Vagina (tissue), 2 donors: Measurements from ENCODE around the gene CPLX1. TPM values are rescaled to one million over a fixed set of nuclear protein-coding genes. Genes with fewer than 3 reads are reported as not detected.

Experiments used
- DNase-seq, 2 donors: peaks; one replicate each; pipeline ENCODE4 v3.0.0-alpha.2; 2017; ENCODE audit errors: extremely low spot score in 2 of 2
- H3K27ac ChIP-seq: fragments of 200-600 bp; sonication (generic); one replicate; pipeline ENCODE4 v1.5.1; 2019
- H3K27me3 ChIP-seq: fragments of 200-600 bp; sonication (generic); one replicate; pipeline ENCODE4 v1.5.1; 2019
- H3K36me3 ChIP-seq, 2 donors: fragments of 200-600 bp; sonication (generic); one replicate each; pipeline ENCODE4 v1.5.1; 2017 to 2019
- H3K4me1 ChIP-seq: fragments of 200-600 bp; sonication (generic); one replicate; pipeline ENCODE4 v1.5.1; 2019
- H3K4me3 ChIP-seq, 2 donors: fragments of 200-600 bp; sonication (generic); 1 replicate in 1 of 2; 2 replicates in 1 of 2; pipeline ENCODE4 v1.5.1; 2016 to 2019
- H3K9me3 ChIP-seq: fragments of 200-600 bp; sonication (generic); one replicate; pipeline ENCODE4 v1.5.1; 2019
- CTCF ChIP-seq, 3 experiments: fragments of 450-650 bp in 2 of 3; fragments of 200-600 bp in 1 of 3; sonication (generic) in 1 of 3; IDR thresholded peaks; one replicate each; pipeline ENCODE4 v1.5.1; 2017 to 2019; ENCODE audit warnings: antibody characterized with exemption in 3 of 3, mild to moderate bottlenecking in 2 of 3, moderate library complexity in 2 of 3
- POLR2A ChIP-seq, 2 donors: fragments of 450-650 bp; IDR thresholded peaks; one replicate each; pipeline ENCODE4 v1.6.1; 2017; ENCODE audit warnings: antibody characterized with exemption in 2 of 2, mild to moderate bottlenecking in 2 of 2, moderate library complexity in 2 of 2
- POLR2AphosphoS5 ChIP-seq, 2 donors: sonication (generic); formaldehyde crosslinking; IDR thresholded peaks; one replicate each; pipeline ENCODE4 v1.9.0; 2017; ENCODE audit warnings: antibody characterized with exemption in 2 of 2, mild to moderate bottlenecking in 2 of 2, low read depth in 1 of 2; ENCODE audit not compliant: insufficient read depth in 1 of 2
- intact Hi-C: fragments of 100-400 bp; cut with DNase I; formaldehyde crosslinking; loops from one replicate; pipeline ENCODE4 v1.15.1; 2023
- total RNA-seq: library from RNA; depleted of rRNA; stranded (reverse); fragments of >200 nt; gene quantifications from one replicate; pipeline ENCODE4 v1.2.3, GENCODE V29; 2016

Gene CPLX1
- total RNA-seq, 1 donor from 2014 or later = 0.98 TPM

DNA sequence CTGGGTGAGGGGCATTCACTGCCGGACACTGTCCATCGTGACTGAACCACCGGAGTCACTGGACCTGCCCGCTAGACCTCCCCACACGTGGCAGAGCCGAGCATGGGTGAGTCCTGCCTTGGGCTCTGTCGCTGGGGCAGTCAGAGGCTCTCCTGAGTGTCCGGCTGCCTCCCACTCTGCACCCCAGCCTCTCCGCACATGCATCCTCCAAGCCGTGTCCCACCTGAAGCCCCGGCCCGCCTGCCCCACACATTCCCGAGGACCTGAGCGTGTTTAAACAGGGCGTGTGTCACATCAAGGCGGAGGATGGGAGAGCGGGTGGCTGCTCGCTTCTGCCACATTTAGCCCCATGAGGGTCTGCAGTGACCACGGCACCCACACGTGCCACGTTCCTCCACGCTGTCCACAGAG is 4.7 kb downstream of the CPLX1 start:
- Histone ChIP-seq H3K36me3 (no peaks in the 10 kb centered on the region), H3K27me3 (peaks cover 17% of the 10 kb centered on the region), H3K4me3 (no peak overlapping the region), H3K9me3 (no peaks in the 10 kb centered on the region), H3K4me1 (peaks cover 8% of the 10 kb centered on the region), H3K27ac (no peak overlapping the region)
- TF ChIP-seq POLR2A (IDR thresholded peaks at IDR 0.05) = no peak
- no peak for TF ChIP-seq CTCF (IDR thresholded peaks at IDR 0.05)
- TF ChIP-seq POLR2AphosphoS5 (IDR thresholded peaks at IDR 0.05; ENCODE audit: insufficient read depth in 1 of 2, low read depth in 1 of 2) = no peak
- intact Hi-C loops = no loop called here
- no peak for DNase-seq

- no peak overlapping the region for H3K4me3 ChIP-seq
- DNase-seq = no peak
- TF ChIP-seq POLR2AphosphoS5 (IDR thresholded peaks at IDR 0.05; ENCODE audit: insufficient read depth in 1 of 2, low read depth in 1 of 2) (no peak), POLR2A (IDR thresholded peaks at IDR 0.05) (no peak), CTCF (IDR thresholded peaks at IDR 0.05) (no peak)
- peaks cover 6% of the 10 kb centered on the region for H3K4me1 ChIP-seq
- H3K9me3 ChIP-seq = no peaks in the 10 kb centered on the region
- peaks cover 17% of the 10 kb centered on the region for H3K27me3 ChIP-seq
- no peaks in the 10 kb centered on the region for H3K36me3 ChIP-seq
- intact Hi-C loops = no loop called here
- H3K27ac ChIP-seq = no peak overlapping the region
Measured at GRCh38 chr4:820230-821172, 5.4 kb downstream of the CPLX1 start.

DNA sequence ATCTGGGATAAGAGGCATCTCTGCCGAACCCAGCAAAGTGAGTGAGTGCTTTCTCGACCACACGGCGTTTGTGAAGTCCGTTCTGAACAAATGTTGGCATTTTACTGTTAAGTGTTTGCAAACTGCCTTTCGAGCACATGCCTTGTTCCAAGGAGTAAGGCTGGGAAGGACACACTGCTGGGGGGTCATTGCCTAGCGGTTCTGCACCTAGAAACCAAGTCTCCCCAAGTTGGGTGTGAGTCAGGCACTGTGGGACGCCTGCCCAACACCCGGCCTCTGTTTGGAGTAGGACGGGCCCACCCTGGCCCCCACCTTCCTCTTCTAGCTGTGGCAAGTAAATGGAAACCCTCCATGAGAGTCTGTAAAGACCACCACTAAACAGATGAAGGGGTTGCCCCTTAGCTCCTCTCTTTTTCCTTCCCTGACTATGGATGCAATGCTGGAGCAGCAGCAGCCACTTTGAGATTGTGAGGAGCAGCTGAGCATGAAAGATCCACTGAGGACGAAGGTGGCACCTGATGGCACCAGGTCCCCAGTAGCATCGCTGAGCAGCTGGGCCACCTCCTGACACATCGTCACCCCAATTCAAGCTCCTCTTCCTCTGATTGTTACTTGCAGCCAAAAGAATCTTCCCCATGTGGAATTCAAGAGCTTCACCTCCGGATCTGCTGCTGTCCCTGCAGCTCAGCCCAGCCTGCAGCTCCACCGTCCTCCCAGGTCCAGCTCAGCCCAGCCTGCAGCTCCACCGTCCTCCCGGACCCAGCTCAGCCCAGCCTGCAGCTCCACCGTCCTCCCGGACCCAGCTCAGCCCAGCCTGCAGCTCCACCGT is 6.3 kb downstream of the CPLX1 start:
- no peak overlapping the region for H3K4me3 ChIP-seq
- no peaks in the 10 kb centered on the region for H3K9me3 ChIP-seq
- no peak for DNase-seq
- H3K27ac ChIP-seq = no peak overlapping the region
- TF ChIP-seq POLR2A (IDR thresholded peaks at IDR 0.05) (no peak), CTCF (IDR thresholded peaks at IDR 0.05) (no peak), POLR2AphosphoS5 (IDR thresholded peaks at IDR 0.05; ENCODE audit: insufficient read depth in 1 of 2, low read depth in 1 of 2) (no peak)
- H3K4me1 ChIP-seq = no peaks in the 10 kb centered on the region
- no peaks in the 10 kb centered on the region for H3K36me3 ChIP-seq
- intact Hi-C loops = no loop called here
- peaks cover 11% of the 10 kb centered on the region for H3K27me3 ChIP-seq

GRCh38 chr4:818106-818921 is 7.6 kb downstream of the CPLX1 start:
- no peaks in the 10 kb centered on the region for H3K4me1 ChIP-seq
- peaks cover 3% of the 10 kb centered on the region for H3K27me3 ChIP-seq
- H3K36me3 ChIP-seq = no peaks in the 10 kb centered on the region
- H3K4me3 ChIP-seq = no peak overlapping the region
- no peak overlapping the region for H3K27ac ChIP-seq
- DNase-seq = no peak
- H3K9me3 ChIP-seq = no peaks in the 10 kb centered on the region
- intact Hi-C loops = no loop called here
- TF ChIP-seq POLR2AphosphoS5 (IDR thresholded peaks at IDR 0.05; ENCODE audit: insufficient read depth in 1 of 2, low read depth in 1 of 2) (no peak), POLR2A (IDR thresholded peaks at IDR 0.05) (no peak), CTCF (IDR thresholded peaks at IDR 0.05) (no peak)
